Measurements from ENCODE around the gene MLLT3.

The MLLT3 gene

DNA sequence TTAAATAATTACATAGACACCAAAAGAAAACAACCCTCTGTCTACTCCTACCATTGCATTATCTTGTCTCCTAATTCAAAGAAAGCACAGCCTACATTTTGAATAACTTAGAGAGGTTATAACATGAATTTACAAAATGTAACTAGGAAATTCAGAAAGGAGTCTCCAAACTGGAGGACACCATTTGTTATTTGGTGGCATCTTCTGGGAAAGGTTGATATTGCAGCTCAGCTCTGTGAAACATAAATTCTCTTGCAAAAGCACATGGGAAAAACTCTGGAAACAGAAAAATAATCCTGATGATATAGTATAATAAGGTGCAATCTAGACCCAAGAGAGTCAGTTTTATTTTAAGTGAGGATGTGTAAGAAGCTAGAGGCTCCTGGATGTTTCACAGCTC, 215.3 kb downstream of the MLLT3 start:
- no peak for DNase-seq

DNA sequence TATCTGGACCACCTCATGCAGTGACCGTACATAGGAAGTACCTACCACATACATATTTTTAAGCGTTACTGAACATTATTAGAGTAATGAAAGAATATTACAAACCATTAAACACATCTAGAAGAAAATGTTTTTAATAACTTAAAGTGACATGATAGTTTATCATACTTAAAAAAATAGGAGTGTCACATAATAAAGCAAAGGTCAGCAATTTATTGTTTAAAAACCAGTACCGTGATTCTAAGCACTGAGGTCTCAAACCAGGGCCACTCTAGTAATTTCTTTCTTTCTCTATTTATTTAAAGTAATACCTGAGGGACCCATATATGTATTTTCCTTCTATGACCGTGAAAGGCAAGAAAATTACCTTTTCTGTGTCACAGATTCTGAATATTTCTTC, 216.0 kb downstream of the MLLT3 start:
- no peak for DNase-seq

DNA sequence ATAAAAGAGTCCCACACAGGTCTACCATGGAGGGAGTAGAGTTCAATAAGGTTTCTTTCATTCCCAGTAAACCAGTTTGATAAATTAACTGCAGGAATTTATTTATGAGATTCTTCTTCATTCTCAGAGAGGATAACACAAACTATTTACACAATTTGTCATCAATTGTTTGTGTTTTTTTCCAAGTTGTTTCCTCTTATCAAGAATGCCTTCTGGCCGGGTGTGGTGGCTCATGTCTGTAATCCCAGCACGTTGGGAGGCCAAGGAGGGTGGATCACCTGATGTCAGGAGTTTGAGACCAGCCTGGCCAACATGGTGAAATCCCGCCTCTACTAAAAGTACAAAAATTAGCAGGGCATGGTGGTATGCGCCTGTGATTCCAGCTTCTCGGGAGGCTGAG, 216.7 kb downstream of the MLLT3 start:
- no peak for DNase-seq

DNA sequence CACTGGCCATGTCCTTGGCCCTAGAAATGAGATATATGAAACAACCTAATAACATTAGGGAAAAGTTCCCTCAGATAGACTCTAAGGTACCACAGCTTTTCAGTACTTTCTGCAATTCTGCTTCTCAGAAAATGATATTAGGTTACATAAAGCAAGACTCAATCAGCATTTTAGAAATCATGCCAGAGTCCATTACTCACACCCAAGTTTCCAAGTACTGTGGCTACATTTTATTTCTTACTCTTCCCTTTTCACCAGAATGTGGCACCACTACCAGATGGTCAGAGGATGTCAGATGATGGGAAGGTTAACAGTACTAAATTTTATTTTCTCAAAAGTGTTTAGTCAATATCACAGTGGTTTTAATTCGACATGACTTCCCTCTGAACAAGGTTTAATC, 217.2 kb downstream of the MLLT3 start:
- no peak for DNase-seq

DNA sequence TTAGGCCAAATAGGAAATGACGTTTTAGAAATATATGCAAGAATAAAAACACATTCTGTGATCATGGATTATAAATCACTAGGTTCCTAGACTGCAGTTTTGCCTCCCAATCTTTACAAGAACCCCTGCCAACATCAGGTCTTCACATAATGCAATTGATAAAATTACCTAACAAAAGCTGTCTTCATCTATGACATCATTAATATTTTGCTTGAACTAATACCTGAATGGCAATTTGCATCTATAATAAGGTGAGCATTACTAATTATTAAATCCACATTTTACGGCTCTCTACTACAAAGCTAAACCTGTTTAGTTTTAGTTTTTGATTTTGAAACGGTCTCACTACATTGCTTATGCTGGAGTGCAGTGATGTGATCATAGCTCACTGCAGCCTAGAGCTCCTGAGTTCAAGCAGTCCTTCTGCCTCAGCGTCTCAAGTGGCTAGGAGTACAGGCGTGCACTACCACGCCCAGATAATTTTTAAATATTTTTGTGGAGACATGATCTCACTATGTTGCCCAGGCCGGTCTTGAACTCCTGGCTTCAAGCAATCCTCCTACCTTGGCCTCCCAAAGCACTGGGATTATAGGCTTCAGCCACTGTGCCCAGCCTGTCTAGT, 218.0 kb downstream of the MLLT3 start:
- no peak for DNase-seq

DNA sequence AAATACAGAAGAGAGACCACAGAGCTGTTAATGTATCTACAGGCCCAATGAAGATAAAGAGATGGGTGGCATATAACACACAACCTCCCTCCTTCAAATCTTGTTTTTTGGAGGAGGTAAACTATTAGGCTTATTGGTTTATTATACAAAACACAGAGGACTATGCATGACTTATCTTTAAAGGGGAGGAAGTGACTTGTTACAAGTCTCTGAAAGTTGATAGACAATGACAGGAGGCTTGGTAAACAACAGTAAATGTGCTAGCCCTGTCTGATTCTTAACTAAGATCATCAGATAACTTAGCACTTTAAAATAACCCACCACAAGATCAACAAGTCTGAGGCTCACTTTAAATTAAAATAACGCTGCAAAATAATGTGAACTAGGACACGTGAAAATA, 219.0 kb downstream of the MLLT3 start:
- no peak for DNase-seq

DNA sequence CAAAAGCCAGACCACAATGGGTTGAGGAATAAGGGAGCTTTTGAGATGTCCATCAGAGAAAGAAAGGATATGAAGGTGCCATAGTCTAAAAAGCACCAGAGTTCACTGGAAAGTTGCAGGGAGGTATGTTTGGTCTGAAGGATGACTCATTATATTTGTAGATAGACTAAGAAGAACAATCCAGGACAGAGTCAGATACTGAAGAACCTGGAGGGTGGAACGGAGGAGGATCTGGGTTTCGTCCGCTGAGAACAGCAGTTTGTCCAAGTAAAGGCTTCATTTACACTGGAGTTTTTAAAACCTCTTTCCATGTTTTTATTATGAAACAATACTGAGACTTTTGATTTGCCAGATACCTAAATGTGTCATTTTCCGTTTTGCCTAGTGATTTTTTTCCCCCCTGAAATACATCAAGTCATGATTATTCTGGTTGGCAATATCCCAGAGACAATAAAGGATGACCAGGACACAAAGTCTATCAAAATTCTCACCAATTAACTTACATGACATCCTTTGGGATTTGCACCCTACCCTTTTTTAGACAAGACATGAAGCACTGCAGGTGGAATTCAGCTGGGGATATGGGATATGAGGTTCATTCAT, 219.9 kb downstream of the MLLT3 start:
- no peak for DNase-seq

DNA sequence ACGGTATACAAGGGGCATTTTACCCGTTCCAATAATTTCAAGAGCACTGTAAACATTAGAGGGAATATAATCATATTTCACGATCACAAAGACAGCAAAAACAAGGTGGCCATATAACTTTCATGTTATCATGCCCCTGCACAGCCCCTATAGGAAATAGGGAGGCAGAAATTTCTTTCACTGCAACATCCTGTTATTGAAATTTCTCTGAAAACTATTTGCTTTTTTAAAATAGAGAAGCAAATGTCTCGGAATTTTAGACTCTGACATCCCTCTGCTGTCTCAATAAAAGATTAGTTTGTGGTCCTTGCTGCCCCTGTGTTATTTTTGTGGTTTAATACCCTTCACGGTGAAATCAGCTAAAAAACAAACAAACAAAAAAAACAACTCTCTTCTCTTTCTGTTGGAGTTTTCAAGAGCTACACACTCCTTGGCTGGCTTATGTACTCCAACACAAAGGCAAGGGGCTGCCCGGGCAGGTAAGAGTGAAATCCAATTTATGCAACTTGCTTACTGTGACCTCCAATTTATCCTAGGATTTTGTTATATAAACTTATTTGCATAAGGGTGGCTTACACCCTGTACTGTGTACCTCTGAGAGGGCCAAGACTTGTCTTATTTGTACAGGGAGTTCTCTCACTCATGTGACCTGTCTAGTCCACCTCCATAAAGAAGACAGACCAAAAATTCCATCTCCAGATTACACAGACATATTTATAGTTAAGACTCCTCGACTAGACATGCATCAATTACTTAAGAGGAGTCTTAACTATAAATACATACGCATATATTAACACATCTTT, 223.6 kb downstream of the MLLT3 start:
- no peak for DNase-seq

DNA sequence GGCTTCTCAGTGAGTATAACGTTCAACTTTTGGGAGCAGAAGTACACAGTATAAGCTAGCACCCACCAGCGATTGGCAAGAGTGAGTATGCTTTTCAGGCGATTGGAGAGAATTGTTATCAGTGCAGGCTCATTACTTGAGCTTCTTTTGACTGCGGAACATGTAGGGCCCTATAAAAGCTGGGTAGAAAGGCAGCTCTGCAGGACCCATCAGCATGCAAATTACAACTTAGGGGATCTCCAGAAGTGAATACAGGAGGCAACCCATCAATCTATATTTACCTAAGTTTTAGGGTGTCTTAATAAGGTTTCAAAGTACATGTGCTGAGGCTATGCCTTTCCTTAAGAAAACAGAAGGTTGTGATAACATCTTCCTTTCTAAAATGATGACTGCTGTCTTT, 225.0 kb downstream of the MLLT3 start:
- no peak for DNase-seq

DNA sequence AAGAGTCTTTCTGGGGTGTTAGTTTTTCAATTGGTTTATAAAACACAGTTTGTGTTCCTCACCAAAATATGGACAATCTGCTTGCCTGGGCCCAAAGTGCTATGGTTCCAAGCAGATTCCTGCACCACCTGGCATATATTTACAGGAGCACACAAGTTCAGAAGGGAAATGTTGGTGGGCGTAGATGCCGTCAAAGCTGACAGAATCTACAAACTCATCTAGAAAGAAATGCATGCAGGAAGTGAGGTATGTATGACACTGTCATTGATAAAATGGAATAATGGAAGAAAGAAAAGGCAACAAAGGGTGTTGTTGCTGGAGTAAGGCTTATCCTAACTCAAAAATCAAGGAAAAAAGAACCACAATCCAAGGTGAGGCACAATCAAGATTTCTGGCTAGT, 225.8 kb downstream of the MLLT3 start:
- no peak for DNase-seq

DNA sequence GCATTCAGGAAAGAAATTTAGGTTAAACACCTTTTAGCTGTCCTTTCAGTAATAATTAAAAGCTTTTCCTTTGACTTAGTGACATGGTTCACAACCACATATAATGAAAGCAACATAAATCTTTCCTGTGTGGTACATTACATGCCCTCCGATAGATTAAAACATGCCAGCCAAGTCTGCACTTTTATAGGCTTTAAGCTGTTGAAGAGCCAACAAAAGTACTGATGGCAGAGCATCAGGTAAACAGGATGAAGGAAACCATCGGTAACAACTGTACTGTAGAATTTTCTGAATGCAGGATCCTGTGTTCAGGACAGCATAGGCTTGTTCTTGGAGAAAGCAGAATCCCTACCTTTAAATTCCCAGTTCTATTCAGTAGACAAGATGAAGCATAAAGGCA, 226.6 kb downstream of the MLLT3 start:
- DNase-seq = no peak

DNA sequence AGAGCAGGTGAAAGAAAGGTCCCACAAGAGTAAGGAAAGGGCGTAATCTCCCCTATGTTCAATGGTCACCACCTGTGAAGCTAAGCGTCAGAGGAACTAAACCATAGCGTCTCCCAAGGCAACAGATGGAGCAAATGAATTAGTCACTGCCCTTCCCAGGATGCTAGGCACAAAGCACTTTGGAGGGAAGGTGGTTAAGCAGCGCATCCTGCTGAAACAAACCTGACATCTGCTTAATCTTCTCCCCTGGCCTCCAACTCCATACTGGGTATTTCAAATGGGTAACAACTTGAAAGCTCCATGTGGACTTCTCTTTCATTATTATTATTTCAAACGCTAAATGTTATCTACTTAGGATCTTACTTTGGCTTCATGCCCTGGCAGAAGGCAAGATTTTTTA, 227.3 kb downstream of the MLLT3 start:
- no peak for DNase-seq

DNA sequence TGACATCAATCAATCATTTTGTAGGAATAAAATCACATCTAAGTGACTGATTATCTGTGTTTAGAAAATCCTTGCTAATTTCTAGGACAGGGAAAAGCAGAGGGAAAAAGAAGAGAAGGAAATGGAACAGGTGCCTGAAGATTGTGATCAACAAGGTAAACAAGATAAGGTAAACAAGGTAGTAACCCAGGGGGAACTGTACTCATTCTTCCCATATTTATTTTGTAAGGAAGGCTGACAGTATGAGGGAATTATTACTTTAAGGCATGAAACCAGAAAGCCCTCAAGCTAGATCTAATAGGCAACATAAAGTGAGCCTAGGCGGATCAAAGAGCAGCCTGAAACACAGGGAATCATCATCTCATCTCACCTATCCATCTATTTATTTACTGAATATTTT, 231.1 kb downstream of the MLLT3 start:
- DNase-seq = no peak

DNA sequence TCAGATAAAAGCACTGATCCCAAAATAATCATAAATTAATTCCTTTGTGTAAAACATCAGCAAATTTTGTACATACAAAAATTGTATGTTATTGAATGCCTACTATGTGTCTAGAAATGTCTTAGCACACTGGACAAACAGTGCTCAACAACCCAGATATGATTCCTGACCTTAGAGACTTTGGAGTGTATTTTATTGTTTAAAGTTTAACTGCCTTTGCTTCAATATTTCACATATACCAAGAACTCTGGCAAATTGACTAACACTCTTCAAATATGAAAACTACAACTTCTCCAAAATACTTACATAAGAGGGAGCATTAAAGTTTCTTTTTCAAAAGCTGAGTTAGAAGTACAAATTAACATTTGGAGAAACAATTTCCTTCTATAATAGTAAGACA, 231.9 kb downstream of the MLLT3 start:
- DNase-seq = no peak

DNA sequence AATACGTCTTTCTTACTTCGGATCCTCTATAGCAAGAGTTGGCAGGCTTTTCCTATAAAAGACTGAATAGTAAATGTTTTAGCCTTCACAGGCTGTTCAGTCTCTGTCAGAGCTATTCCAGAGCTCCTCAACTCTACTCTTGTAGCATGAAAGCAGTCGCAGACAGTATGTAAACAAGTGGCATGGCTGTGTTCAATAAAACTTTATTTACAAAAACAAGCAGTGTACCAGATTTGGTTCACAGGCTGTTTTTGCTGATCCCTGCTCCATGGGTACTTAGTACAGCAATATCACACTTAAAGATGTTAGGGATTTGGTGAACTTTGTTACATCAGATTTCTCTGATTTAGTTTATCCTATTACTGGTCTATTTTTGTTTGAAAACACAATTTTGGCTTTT, 235.2 kb downstream of the MLLT3 start:
- no peak for DNase-seq

DNA sequence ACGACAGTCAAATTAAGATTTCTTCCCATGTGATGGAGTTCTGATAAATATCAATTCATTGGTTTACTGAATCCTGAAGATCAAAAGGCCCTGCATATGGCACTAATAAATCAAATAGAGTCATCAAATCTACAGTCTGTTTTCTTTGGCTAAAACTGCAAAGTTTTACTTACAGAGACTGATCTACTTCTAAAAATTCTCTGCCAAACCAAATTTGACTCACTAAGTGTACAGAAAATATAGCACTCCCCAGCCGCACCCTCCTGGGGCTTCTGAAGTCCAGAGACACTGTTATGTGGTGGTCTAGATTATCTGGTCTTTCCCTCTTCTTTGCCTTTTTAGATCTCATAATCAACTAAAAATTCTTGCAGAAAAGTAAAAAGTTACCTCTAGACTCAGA, 237.7 kb downstream of the MLLT3 start:
- no peak for DNase-seq

DNA sequence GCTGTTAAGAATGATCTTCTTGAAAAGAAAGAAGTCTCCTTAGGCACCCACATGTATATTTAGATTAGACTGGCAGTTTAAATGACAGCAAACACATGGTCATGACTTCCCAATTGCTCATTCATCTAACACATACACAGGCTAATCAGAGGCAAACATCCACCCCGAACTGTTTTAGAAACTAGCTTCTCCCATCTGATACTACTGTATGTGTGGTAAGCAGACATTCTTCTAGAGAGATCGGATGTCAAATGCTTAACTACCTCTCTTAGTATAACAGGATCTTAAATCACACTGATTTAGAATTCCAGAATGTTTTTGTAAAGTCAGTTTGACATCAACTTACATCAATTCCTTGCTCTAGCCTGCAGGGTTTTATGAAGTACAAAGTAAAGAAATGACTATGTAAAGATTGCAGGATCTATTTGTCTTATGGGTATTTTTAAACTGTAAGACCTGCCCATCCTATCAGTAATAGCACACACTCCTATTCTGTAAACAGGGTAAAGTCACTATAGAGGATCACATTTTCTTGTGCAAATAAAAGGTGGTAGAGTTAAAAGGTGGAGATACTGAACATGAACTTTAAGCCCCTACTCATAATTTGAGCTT, 239.7 kb downstream of the MLLT3 start:
- DNase-seq = no peak

DNA sequence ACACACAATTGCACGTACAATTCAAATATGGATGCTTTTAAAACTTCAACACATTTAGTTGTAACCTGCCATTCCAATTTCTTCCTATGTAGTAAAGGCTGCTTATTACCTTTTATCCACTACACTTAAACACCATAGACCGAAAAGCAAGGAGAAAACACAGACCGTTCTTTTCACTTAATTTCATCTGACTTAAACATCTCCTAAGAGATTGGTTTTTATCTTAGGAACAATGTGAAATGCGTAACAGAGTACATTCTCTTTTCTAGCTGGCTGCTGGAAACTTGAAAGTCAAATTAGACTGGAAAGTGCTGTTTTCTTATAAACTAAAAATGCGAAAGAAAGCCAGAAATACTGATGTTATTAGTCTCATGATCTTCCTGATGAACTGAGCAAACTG, 241.8 kb downstream of the MLLT3 start:
- DNase-seq = no peak

DNA sequence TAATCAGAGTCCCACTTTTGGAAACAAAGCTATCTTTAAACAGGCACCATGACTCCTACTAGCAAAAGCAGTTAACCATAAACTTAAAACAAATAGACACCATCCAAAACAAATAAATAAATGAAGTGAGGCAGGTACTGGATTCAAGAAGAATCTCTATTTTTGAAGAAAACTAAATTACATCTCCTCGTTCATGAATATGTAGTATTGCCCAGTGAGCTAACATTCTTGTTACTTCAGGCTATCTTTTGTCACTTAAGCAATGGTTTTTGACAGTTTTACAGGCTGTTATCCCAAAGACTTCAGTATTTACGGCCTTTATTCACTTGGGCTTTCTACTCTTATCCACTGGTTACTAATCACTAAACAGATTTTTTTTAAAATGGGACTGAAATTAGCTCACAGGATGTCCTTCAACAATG, 242.5 kb downstream of the MLLT3 start:
- DNase-seq = no peak

DNA sequence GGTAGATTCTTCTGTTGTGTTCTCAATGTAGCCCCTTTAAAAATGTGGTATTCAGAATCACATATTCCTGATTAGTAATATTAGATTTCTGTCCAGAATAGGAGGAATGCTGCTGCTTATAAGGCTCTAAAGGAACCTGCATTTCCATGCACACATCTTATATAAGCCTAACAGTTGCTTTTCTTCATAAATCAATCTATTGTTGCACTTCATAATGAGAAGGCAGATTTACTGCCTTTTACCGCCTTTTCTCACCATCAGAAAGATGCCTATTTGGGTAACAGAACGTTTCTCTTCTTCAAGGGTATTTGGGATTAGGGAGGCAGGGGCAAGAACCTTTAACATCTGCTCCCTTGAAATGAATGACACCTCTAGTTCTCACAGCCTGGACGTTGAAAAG, 243.4 kb downstream of the MLLT3 start:
- no peak for DNase-seq

DNA sequence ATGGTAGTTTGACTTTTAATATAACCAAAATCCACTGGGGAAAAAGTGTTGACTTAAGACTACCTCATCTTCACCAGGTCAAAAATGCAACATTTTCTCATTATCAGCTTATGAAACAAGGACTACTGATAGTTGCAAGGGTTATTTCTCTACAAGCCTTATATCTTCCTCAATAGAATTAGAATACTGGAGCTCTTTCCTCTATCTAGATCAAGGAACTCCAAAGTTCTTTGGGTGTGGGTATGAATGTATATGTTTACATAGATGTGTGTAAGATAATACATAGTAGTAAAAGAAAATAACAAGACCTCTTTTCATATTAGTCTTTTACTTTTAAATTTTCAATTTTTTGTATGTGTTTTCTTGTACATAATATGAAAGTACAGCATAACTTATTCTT, 244.5 kb downstream of the MLLT3 start:
- DNase-seq = no peak

DNA sequence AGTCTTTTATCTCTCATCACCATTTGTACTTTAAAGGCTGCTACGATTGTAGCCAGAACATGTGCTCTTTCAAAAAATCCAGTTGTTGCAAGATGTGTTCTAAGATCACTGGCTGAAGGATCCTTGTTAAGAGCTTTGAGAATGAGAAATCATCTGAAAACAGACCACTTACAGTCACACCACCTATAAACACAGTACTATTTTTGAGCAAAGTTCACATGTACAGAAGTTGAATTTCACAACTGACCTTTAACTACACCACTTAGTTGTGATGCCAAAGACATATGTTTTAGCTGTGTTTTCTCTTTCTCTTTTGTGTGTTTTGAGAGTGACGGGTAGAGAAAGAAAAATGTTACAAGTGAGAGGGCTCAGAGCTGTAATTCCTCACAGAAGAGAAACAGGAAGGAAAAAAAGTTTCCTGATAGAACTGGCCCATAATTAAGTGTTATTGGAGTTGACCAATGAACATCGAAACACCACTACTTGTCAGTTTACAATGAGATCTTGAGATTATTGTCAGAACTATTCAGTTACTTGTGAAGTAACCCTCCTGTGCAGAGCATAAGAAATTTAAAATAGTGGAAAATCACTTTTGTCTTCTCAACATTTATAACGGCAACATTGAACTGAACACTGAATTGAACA, 245.4 kb downstream of the MLLT3 start:
- no peak for DNase-seq

DNA sequence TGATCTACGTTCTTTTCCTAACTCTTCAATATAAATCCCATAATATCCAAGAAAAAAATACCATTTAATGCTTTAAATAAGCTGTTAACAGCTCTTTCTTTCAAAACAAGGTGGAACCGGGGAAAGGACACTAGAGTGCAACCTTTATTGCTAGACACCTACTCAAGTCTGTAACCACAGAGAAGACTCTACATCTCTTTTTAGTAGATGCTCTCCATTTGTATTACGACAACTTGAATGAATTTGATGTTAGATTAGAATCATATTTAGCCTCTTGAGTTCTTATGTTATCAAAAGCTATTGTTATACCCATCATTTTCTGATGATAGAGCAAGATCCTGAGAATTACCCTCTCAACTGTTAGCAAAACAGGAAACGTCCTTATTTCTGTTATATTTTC, 246.3 kb downstream of the MLLT3 start:
- DNase-seq = no peak

DNA sequence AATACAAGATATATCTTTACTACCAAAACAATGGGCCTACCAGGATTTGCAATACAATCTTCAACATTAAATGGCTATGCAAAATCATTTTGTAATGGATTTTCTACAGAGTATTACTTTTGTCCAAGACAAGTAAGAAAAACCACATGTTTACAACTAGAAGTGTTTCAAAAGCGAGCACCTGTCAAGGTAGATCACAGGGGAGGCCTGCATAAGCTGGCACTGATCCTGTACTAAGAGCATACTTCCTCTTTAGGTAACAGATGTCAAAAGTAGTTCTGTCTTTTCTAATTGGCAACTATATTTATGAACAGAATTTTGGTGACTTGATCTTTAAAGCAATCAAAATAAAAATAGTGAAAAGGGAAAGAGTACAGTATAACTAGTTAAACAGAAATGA, 249.0 kb downstream of the MLLT3 start:
- no peak for DNase-seq
